ENCODE results near the gene CDHR3.

DNA sequence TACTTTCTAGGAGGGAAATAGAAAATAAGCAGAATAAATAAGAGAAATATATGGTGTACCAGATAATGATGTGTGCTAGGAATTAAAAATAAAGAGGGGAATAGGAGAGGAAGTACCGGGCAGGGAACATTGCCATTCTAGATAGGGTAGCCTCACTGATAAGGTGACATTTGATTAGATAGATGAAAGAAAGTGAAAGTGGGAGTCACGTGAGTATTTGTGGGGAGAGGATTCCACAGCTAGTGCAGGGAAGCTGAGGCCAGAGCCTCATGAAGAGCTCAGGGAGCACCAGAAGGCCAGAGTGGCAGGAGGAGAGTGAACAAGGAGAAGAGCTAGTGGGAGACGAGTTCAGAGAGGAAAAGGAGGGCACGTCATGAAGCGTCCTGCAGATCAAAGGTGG lies 49.1 kb downstream of the CDHR3 start:
- TF ChIP-seq, protein P1, sequence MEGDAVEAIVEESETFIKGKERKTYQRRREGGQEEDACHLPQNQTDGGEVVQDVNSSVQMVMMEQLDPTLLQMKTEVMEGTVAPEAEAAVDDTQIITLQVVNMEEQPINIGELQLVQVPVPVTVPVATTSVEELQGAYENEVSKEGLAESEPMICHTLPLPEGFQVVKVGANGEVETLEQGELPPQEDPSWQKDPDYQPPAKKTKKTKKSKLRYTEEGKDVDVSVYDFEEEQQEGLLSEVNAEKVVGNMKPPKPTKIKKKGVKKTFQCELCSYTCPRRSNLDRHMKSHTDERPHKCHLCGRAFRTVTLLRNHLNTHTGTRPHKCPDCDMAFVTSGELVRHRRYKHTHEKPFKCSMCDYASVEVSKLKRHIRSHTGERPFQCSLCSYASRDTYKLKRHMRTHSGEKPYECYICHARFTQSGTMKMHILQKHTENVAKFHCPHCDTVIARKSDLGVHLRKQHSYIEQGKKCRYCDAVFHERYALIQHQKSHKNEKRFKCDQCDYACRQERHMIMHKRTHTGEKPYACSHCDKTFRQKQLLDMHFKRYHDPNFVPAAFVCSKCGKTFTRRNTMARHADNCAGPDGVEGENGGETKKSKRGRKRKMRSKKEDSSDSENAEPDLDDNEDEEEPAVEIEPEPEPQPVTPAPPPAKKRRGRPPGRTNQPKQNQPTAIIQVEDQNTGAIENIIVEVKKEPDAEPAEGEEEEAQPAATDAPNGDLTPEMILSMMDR (IDR thresholded peaks at IDR 0.05) = no peak
- TF ChIP-seq EP300 (IDR thresholded peaks at IDR 0.05) = no peak
- TF ChIP-seq POLR2AphosphoS5 (IDR thresholded peaks at IDR 0.05) = no peak

All from gastroesophageal sphincter (tissue), 3 donors.